Activated T-helper 2 cell treated with anti-CD3 and anti-CD28 coated beads, Interferon-gamma antibody, Interleukin-2, Interleukin-4, amounts not matched to agents 10 μg/mL and 5 μg/mL and 100 μg/mL, durations not matched to agents 14 hours and 24 hours and 36 hours (primary cell): ENCODE results near the gene KRTAP9-4. TPM values are rescaled to one million over a fixed set of nuclear protein-coding genes. Genes with fewer than 3 reads are reported as not detected.
"Not testable (repeated sequence)": the region's sequence is repeated elsewhere in the genome, so short reads cannot be mapped to it uniquely, and the experiment has no call there.

ENCODE experiments used
- DNase-seq: peaks from one replicate; pipeline ENCODE4 v3.0.0; 2021; ENCODE audit warnings: low spot score
- H3K27ac Mint-ChIP-seq: one replicate; pipeline ENCODE4 v1.8.0; 2021; ENCODE audit warnings: mixed read lengths
- H3K27me3 Mint-ChIP-seq: one replicate; pipeline ENCODE4 v1.8.0; 2021; ENCODE audit warnings: low read depth, mixed read lengths
- H3K36me3 Mint-ChIP-seq: one replicate; pipeline ENCODE4 v1.8.0; 2021; ENCODE audit warnings: low read depth, mixed read lengths
- H3K4me1 Mint-ChIP-seq: one replicate; pipeline ENCODE4 v1.8.0; 2021; ENCODE audit warnings: low read depth, mixed read lengths
- H3K4me3 Mint-ChIP-seq: one replicate; pipeline ENCODE4 v1.8.0; 2021; ENCODE audit warnings: low read depth, mild to moderate bottlenecking, moderate library complexity, mixed read lengths
- H3K9me3 Mint-ChIP-seq: one replicate; pipeline ENCODE4 v1.8.0; 2021; ENCODE audit warnings: mixed read lengths
- intact Hi-C: fragments of 100-400 bp; cut with micrococcal nuclease; formaldehyde crosslinking; loops from one replicate; pipeline ENCODE4 v1.15.1; 2023
- total RNA-seq: library from RNA; stranded (reverse); gene quantifications from 2 replicates; pipeline ENCODE4 v1.2.3, GENCODE V29; 2022

KRTAP9-4 gene, protein sequence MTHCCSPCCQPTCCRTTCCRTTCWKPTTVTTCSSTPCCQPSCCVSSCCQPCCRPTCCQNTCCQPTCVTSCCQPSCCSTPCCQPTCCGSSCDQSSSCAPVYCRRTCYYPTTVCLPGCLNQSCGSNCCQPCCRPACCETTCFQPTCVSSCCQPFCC
- not detected in 2 replicates for total RNA-seq

DNA sequence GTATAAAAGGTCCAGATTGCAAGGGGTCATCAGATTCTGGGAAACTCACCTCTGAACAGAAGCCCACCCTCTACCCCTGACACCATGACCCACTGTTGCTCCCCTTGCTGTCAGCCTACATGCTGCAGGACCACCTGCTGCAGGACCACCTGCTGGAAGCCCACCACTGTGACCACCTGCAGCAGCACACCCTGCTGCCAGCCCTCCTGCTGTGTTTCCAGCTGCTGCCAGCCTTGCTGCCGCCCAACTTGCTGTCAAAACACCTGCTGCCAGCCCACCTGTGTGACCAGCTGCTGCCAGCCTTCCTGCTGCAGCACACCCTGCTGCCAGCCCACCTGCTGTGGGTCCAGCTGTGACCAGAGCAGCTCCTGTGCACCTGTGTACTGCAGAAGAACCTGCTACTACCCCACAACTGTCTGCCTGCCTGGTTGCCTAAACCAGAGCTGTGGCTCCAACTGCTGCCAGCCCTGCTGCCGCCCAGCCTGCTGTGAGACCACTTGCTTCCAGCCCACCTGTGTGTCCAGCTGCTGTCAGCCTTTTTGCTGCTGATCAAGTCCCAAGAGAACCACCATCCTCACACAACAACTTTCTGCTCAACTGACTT lies at the start of gene KRTAP9-4:
Gene KRTAP9-4, plus strand, starts transcription at position 51 of the 604 bp plus-strand sequence. Its CDS starts 34 bp downstream, at position 85.
- H3K27me3 Mint-ChIP-seq, result peaks cover 18% of the 10 kb centered on the region
- intact Hi-C loops, H3K36me3 Mint-ChIP-seq, DNase-seq, H3K4me1 Mint-ChIP-seq, H3K9me3 Mint-ChIP-seq, H3K4me3 Mint-ChIP-seq, H3K27ac Mint-ChIP-seq: not testable (repeated sequence)

DNA sequence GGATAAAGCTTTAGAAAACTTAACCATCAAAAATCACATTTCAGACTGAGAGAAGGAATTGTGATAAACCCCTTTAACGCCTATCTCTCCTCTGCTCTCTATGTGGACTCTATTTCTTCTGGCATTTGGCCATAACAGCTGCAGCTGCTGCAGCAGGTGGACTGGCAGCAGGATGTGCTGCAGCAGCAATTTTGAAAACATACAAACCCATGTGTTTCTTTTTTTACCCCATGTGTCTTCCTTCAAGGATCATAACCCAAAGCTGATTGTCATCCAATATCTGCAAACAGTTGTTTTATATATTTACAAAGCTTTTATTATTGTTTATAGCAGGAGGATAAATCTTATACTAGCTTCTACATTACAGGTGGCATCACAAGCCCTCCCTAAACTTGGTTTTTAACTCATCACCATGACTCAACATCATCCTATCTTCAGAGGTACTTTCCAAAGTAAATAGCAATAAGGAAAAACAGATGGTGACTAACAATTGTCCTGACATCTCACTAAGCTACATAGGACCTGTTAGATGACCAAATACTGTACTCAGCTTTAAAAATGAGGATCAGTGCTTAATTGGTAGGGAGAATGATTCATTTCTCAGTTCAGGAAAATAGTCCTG lies 37.5 kb upstream of the KRTAP9-4 start:
- no peaks in the 10 kb centered on the region for H3K4me1 Mint-ChIP-seq
- H3K27ac Mint-ChIP-seq, result no peak overlapping the region
- H3K9me3 Mint-ChIP-seq, result no peaks in the 10 kb centered on the region
- no peaks in the 10 kb centered on the region for H3K36me3 Mint-ChIP-seq
- H3K4me3 Mint-ChIP-seq, result no peak overlapping the region
- intact Hi-C loops, result no loop called here
- H3K27me3 Mint-ChIP-seq, result peaks cover 15% of the 10 kb centered on the region
- no peak for DNase-seq

DNA sequence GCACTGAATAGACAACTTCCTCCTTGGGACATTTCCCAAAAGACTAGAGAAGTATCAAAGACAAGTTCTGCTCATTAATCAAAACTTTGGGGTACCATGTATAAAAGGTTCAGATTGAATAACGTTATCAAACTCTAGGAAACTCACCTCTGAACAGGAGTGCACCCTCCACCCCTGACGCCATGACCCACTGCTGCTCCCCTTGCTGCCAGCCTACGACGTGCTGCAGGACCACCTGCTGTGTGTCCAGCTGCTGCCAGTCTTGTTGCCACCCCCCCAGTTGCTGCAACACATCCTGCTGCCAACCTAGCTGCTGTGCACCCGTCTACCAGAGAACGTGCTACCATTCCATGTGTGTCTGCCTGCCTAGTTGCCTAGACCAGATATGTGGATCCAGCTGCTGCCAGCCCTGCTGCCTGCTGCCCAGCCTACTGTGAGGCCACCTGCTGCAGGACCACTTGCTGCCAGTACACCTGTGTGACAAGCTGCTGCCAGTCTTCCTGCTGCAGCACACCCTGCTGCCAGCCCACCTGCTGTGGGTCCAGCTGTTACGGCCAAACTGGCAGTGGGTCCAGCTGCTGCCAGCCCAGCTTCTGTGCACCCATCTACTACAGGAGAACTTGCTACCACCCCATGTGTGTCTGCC lies 36.8 kb upstream of the KRTAP9-4 start:
- Mint-ChIP-seq H3K27me3 (peaks cover 15% of the 10 kb centered on the region), H3K27ac (no peak overlapping the region), H3K9me3 (no peaks in the 10 kb centered on the region), H3K4me1 (no peaks in the 10 kb centered on the region), H3K4me3 (no peak overlapping the region), H3K36me3 (no peaks in the 10 kb centered on the region)
- intact Hi-C loops, result no loop called here
- no peak for DNase-seq

DNA sequence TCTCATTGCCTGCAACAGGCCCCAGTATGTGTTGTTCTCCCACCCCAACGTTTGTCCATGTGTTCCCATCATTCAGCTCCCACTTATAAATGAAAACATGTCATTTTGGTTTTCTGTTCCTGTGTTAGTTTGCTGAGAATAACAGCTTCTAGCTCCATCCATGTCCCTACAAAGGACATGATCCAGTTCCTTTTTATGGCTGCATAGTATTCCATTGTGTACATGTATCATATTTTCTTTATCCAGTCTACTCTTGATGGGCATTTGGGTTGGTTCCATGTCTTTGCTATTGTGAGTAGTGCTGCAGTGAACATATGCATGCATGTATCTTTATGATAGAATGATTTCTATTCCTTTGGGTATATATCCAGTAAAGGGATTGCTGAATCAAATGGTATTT lies 33.8 kb upstream of the KRTAP9-4 start:
- intact Hi-C loops, result no loop called here
- Mint-ChIP-seq H3K4me3 (no peak overlapping the region), H3K4me1 (no peaks in the 10 kb centered on the region), H3K36me3 (no peaks in the 10 kb centered on the region), H3K27me3 (peaks cover 2% of the 10 kb centered on the region), H3K27ac (no peak overlapping the region), H3K9me3 (no peaks in the 10 kb centered on the region)
- DNase-seq, result no peak

DNA sequence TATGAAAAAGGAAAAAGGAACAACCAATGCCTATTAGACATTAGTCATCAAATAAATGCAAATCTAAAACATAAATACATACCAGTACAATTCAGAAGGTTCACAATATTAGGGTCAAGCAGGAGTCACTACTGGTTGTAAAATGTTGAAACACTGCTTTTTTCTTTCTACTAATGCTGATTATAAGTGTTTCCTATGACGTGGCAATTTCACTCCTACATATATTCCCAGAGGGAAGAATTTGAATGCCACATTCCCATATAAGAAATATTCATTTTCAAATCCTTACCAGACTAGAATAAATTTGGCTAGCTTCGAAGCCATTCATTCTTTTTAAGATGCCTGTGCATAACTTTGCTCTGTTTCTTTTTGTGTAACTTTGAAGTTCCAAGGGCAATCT lies 25.7 kb upstream of the KRTAP9-4 start:
- DNase-seq, result no peak
- Mint-ChIP-seq H3K9me3 (no peaks in the 10 kb centered on the region), H3K27me3 (peaks cover 8% of the 10 kb centered on the region), H3K4me3 (no peak overlapping the region), H3K27ac (no peak overlapping the region), H3K36me3 (no peaks in the 10 kb centered on the region), H3K4me1 (no peaks in the 10 kb centered on the region)
- intact Hi-C loops, result no loop called here

DNA sequence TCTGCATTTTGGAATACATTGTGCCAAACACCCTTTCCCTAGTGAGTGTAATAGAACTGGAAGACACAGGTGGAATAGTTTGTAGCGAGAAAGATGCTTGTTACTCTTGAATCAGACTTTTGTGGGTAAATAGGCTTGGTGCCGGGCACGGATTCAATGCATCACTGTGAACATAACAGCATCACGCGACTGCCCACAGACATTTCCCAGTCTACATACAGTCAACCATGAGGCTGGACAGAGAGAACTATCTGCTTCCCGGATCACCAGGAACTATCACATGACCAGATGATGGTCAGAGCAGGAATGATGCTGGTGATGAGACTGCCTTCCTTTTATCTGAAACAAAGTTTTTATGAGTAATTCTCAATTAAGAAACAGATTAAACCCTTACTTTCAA lies 23.4 kb upstream of the KRTAP9-4 start:
- peaks cover 11% of the 10 kb centered on the region for H3K27me3 Mint-ChIP-seq
- intact Hi-C loops, result no loop called here
- H3K9me3 Mint-ChIP-seq, result no peaks in the 10 kb centered on the region
- H3K36me3 Mint-ChIP-seq, result no peaks in the 10 kb centered on the region
- H3K4me3 Mint-ChIP-seq, result no peak overlapping the region
- H3K4me1 Mint-ChIP-seq, result no peaks in the 10 kb centered on the region
- H3K27ac Mint-ChIP-seq, result no peak overlapping the region
- no peak for DNase-seq

DNA sequence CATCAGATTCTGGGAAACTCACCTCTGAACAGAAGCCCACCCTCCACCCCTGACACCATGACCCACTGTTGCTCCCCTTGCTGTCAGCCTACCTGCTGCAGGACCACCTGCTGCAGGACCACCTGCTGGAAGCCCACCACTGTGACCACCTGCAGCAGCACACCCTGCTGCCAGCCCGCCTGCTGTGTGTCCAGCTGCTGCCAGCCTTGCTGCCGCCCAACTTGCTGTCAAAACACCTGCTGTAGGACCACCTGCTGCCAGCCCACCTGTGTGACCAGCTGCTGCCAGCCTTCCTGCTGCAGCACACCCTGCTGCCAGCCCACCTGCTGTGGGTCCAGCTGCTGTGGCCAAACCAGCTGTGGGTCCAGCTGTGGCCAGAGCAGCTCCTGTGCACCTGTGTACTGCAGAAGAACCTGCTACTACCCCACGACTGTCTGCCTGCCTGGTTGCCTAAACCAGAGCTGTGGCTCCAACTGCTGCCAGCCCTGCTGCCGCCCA lies 22.8 kb upstream of the KRTAP9-4 start, which contains the start of gene KRTAP9-2:
Gene KRTAP9-2, plus strand, starts transcription at position 51 of the 498 bp plus-strand sequence. Its CDS starts 7 bp downstream, at position 58.
- H3K27ac Mint-ChIP-seq, intact Hi-C loops, H3K36me3 Mint-ChIP-seq, H3K27me3 Mint-ChIP-seq, H3K4me1 Mint-ChIP-seq, DNase-seq, H3K4me3 Mint-ChIP-seq, H3K9me3 Mint-ChIP-seq: not testable (repeated sequence)

DNA sequence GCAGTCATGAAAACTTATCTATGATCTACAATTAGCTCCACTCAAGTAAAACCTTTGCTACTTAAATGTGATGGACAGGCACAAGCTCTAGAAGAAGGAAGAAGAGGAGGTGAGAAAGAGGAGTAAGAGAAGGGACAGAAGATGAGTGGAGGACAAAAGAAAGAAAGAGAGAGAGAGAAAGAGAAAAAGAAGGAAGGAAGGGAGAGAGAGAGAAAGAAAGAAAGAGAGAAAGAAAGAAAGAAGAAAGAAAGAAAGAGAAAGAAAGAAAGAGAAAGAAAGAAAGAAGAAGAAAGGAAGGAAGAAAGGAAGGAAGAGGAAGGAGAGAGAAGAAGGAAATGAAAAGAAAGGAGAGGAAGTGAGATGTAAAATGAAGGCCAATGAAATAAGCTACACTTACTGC lies 19.4 kb upstream of the KRTAP9-4 start:
- Mint-ChIP-seq H3K9me3 (no peaks in the 10 kb centered on the region), H3K27ac (no peak overlapping the region), H3K4me1 (no peaks in the 10 kb centered on the region), H3K4me3 (no peak overlapping the region), H3K27me3 (peaks cover 22% of the 10 kb centered on the region), H3K36me3 (no peaks in the 10 kb centered on the region)
- no peak for DNase-seq
- intact Hi-C loops, result no loop called here

DNA sequence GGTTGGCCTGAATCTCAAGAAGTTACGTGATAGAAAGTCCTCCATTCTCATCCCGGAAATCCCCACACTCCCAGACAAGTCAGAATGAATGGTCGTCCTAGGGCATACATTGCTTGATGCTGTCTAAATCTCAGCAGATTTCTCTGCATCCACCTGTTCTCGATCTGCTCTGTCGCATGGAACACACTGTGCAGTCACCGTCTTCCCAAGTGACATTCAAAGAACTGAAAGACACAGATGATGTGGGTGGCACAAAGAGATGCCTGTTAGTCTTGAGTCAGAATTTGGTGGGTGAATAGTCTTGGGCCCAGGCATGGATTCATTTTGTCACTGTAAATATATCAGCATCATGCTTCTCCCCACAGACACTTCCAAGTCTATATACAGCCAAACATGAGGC lies 17.8 kb upstream of the KRTAP9-4 start:
- Mint-ChIP-seq H3K27me3 (peaks cover 26% of the 10 kb centered on the region), H3K4me1 (no peaks in the 10 kb centered on the region), H3K27ac (no peak overlapping the region), H3K9me3 (no peaks in the 10 kb centered on the region), H3K4me3 (no peak overlapping the region), H3K36me3 (no peaks in the 10 kb centered on the region)
- intact Hi-C loops, result no loop called here
- DNase-seq, result no peak

DNA sequence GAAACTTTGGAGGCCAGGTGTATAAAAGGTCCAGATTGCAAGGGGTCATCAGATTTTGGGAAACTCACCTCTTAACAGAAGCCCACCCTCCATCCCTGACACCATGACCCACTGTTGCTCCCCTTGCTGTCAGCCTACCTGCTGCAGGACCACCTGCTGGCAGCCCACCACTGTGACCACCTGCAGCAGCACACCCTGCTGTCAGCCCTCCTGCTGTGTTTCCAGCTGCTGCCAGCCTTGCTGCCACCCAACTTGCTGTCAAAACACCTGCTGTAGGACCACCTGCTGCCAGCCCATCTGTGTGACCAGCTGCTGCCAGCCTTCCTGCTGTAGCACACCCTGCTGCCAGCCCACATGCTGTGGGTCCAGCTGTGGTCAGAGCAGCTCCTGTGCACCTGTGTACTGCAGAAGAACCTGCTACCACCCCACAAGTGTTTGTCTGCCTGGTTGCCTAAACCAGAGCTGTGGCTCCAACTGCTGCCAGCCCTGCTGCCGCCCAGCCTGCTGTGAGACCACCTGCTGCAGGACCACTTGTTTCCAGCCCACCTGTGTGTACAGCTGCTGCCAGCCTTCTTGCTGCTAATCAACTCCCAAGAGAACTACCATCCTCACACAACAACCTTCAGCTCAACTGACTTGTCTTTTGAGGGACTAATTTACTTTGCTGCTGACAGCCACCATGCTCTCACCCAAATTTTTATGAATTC lies 16.9 kb upstream of the KRTAP9-4 start, which contains the start of gene KRTAP9-3:
Gene KRTAP9-3, plus strand, starts transcription at position 51 of the 707 bp plus-strand sequence. Its CDS starts 53 bp downstream, at position 104.
- H3K9me3 Mint-ChIP-seq, H3K4me3 Mint-ChIP-seq, H3K27ac Mint-ChIP-seq, H3K4me1 Mint-ChIP-seq, intact Hi-C loops, DNase-seq, H3K36me3 Mint-ChIP-seq: not testable (repeated sequence)
- H3K27me3 Mint-ChIP-seq, result peaks cover 26% of the 10 kb centered on the region

DNA sequence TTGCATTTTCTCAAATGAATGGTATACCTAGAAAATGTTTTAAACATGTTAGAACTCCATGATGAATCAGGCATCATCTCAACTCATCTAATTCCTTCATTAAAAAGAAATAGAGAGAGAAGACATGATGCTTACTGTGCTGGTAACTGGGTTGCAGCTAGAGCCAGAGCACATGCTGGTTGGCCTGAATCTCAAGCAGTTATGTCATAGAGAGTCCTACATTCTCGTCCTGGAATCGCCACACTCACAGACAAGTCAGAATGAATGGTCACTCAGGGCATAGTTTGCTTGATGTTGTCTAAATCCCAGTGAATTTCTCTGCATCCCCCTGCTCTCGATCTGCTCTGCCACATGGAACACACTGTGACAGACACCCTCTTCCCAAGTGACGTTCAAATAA lies 12.4 kb upstream of the KRTAP9-4 start:
- DNase-seq, H3K4me1 Mint-ChIP-seq, H3K9me3 Mint-ChIP-seq, H3K4me3 Mint-ChIP-seq, H3K27ac Mint-ChIP-seq, H3K36me3 Mint-ChIP-seq, intact Hi-C loops: not testable (repeated sequence)
- H3K27me3 Mint-ChIP-seq, result peaks cover 17% of the 10 kb centered on the region

DNA sequence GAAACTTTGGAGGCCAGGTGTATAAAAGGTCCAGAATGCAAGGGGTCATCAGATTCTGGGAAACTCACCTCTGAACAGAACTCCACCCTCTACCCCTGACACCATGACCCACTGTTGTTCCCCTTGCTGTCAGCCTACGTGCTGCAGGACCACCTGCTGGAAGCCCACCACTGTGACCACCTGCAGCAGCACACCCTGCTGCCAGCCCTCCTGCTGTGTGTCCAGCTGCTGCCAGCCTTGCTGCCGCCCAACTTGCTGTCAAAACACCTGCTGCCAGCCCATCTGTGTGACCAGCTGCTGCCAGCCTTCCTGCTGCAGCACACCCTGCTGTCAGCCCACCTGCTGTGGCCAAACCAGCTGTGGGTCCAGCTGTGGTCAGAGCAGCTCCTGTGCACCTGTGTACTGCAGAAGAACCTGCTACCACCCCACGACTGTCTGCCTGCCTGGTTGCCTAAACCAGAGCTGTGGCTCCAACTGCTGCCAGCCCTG lies 11.5 kb upstream of the KRTAP9-4 start, which contains the start of gene KRTAP9-8:
Gene KRTAP9-8, plus strand, starts transcription at position 51 of the 489 bp plus-strand sequence. Its CDS starts 53 bp downstream, at position 104.
- intact Hi-C loops, H3K36me3 Mint-ChIP-seq, H3K4me3 Mint-ChIP-seq, DNase-seq, H3K27ac Mint-ChIP-seq, H3K4me1 Mint-ChIP-seq, H3K9me3 Mint-ChIP-seq: not testable (repeated sequence)
- H3K27me3 Mint-ChIP-seq, result peaks cover 18% of the 10 kb centered on the region
